ENCODE data around the gene PBX1.

Gene PBX1

DNA sequence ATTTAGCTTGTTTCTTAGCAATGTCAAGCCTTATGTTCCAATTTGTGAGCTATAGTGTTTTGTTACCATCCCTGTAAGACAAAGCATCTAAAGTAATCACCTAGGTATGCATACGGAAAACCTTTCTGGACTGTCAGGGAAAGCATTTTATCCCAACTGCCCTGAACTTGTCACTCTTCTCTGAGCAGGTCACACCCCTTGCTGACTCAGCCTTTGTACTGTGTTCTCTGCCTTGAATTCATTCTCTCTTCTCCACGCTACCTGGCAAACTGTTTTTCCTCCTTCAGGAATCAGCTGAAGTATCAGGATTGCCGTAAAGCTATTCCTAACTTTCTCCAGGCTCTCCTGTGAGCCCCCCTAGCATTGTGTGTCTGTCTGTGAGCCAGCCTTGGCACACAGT lies 54.2 kb downstream of the PBX1 start:
- TF ChIP-seq SIN3A (IDR thresholded peaks at IDR 0.05; ENCODE audit: borderline replicate concordance, insufficient read depth, low read length): no peak
- TF ChIP-seq TAF1 (IDR thresholded peaks at IDR 0.05; ENCODE audit: borderline replicate concordance, insufficient read depth, low read length): no peak
- no peak for TF ChIP-seq POLR2AphosphoS5 (IDR thresholded peaks at IDR 0.05; ENCODE audit: low read depth, low read length)
- TF ChIP-seq, protein P1, sequence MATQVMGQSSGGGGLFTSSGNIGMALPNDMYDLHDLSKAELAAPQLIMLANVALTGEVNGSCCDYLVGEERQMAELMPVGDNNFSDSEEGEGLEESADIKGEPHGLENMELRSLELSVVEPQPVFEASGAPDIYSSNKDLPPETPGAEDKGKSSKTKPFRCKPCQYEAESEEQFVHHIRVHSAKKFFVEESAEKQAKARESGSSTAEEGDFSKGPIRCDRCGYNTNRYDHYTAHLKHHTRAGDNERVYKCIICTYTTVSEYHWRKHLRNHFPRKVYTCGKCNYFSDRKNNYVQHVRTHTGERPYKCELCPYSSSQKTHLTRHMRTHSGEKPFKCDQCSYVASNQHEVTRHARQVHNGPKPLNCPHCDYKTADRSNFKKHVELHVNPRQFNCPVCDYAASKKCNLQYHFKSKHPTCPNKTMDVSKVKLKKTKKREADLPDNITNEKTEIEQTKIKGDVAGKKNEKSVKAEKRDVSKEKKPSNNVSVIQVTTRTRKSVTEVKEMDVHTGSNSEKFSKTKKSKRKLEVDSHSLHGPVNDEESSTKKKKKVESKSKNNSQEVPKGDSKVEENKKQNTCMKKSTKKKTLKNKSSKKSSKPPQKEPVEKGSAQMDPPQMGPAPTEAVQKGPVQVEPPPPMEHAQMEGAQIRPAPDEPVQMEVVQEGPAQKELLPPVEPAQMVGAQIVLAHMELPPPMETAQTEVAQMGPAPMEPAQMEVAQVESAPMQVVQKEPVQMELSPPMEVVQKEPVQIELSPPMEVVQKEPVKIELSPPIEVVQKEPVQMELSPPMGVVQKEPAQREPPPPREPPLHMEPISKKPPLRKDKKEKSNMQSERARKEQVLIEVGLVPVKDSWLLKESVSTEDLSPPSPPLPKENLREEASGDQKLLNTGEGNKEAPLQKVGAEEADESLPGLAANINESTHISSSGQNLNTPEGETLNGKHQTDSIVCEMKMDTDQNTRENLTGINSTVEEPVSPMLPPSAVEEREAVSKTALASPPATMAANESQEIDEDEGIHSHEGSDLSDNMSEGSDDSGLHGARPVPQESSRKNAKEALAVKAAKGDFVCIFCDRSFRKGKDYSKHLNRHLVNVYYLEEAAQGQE (IDR thresholded peaks at IDR 0.05; ENCODE audit: insufficient read depth in 1 of 2, low read depth in 2 of 2, low read length in 2 of 2): no peak
- no peak for TF ChIP-seq FOXP2 (optimal IDR thresholded peaks at IDR 0.05; ENCODE audit: borderline replicate concordance, extremely low read depth, extremely low read length, insufficient read depth)

- TF ChIP-seq POLR2AphosphoS5 (IDR thresholded peaks at IDR 0.05; ENCODE audit: low read depth, low read length): no peak
These were observed 55.3 kb downstream of the PBX1 start for GRCh38 chr1:164614316-164614715.

DNA sequence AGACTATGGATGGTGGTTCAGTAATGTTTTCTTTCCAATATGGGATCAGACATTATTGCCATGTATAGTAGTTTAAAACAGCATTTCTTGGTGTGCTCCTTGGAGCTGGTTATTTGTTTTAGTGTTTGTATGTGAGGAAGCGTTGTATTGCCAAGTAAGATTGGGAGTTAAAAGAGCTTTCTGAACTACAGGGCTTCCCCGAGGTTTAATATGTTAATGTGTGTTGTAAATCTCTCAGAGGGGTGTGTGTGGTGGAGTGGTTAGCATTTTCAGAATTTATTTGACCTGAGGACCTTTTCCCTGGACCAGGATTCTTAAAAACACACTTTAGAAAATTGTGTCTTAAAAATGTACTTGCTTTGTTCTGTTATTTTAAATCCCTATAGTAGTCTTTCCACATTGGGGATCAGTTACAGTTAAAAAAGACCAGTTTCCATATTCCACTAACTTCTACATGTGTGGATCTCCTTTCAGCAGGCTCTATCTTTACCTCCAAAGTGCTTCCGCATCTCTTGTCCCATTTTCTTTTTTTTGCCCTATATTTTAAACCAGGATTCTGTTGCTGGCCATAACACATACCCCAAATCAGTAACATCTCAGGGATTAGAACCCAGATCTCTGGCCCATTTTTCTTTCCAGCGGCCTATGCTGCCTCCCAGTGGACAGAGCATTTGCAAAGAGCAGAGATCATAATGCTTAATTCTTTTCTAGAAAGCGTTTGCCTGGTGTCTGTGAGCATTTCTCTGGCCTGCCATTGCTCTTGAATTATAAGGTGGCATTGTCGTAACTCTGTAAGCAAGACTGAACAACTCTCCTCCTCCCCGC lies 58.6 kb downstream of the PBX1 start:
- TF ChIP-seq, protein P1 (IDR thresholded peaks at IDR 0.05; ENCODE audit: insufficient read depth in 1 of 2, low read depth in 2 of 2, low read length in 2 of 2): no peak
- TF ChIP-seq POLR2AphosphoS5 (IDR thresholded peaks at IDR 0.05; ENCODE audit: low read depth, low read length): no peak
- no peak for TF ChIP-seq TAF1 (IDR thresholded peaks at IDR 0.05; ENCODE audit: borderline replicate concordance, insufficient read depth, low read length)
- no peak for TF ChIP-seq FOXP2 (optimal IDR thresholded peaks at IDR 0.05; ENCODE audit: borderline replicate concordance, extremely low read depth, extremely low read length, insufficient read depth)
- TF ChIP-seq SIN3A (IDR thresholded peaks at IDR 0.05; ENCODE audit: borderline replicate concordance, insufficient read depth, low read length): no peak

- TF ChIP-seq POLR2AphosphoS5 (IDR thresholded peaks at IDR 0.05; ENCODE audit: low read depth, low read length) (no peak), FOXP2 (optimal IDR thresholded peaks at IDR 0.05; ENCODE audit: borderline replicate concordance, extremely low read depth, extremely low read length, insufficient read depth) (no peak), TAF1 (IDR thresholded peaks at IDR 0.05; ENCODE audit: borderline replicate concordance, insufficient read depth, low read length) (no peak), SIN3A (IDR thresholded peaks at IDR 0.05; ENCODE audit: borderline replicate concordance, insufficient read depth, low read length) (no peak)
- TF ChIP-seq, protein P1 (IDR thresholded peaks at IDR 0.05; ENCODE audit: insufficient read depth in 1 of 2, low read depth in 2 of 2, low read length in 2 of 2): no peak
These were observed 59.2 kb downstream of the PBX1 start for GRCh38 chr1:164618202-164618564.

GRCh38 chr1:164619006-164619784 lies 60.2 kb downstream of the PBX1 start:
- no peak for TF ChIP-seq TAF1 (IDR thresholded peaks at IDR 0.05; ENCODE audit: borderline replicate concordance, insufficient read depth, low read length)
- no peak for TF ChIP-seq POLR2AphosphoS5 (IDR thresholded peaks at IDR 0.05; ENCODE audit: low read depth, low read length)
- TF ChIP-seq, protein P1 (IDR thresholded peaks at IDR 0.05; ENCODE audit: insufficient read depth in 1 of 2, low read depth in 2 of 2, low read length in 2 of 2): no peak
- TF ChIP-seq FOXP2 (optimal IDR thresholded peaks at IDR 0.05; ENCODE audit: borderline replicate concordance, extremely low read depth, extremely low read length, insufficient read depth): no peak
- TF ChIP-seq SIN3A (IDR thresholded peaks at IDR 0.05; ENCODE audit: borderline replicate concordance, insufficient read depth, low read length): no peak
